GM23338 (cell line): Measurements from ENCODE around the gene ERAP2.

Experiments
- EZH2 ChIP-seq: fragments of 200-600 bp; sonication (generic); IDR thresholded peaks from one replicate; pipeline ENCODE4 v1.8.0; 2017; ENCODE audit warnings: antibody characterized with exemption, mild to moderate bottlenecking, low read depth; ENCODE audit not compliant: unreplicated experiment
- EZH2phosphoT487 ChIP-seq: fragments of 200-600 bp; sonication (generic); IDR thresholded peaks from one replicate; pipeline ENCODE4 v1.8.1; 2018; ENCODE audit warnings: antibody characterized with exemption; ENCODE audit not compliant: unreplicated experiment
- JUNB ChIP-seq: IDR thresholded peaks from one replicate; pipeline ENCODE4 v1.6.1; 2016; ENCODE audit warnings: antibody characterized with exemption; ENCODE audit not compliant: unreplicated experiment
- POLR2AphosphoS5 ChIP-seq: IDR thresholded peaks from 2 replicates; pipeline ENCODE4 v1.6.1; 2016; ENCODE audit warnings: antibody characterized with exemption, low read depth
- STAT1 ChIP-seq: IDR thresholded peaks from one replicate; pipeline ENCODE4 v1.6.1; 2016; ENCODE audit warnings: antibody characterized with exemption; ENCODE audit not compliant: unreplicated experiment
- TF ChIP-seq, protein P1 (sequence below), 2 experiments: fragments of 200-600 bp in 1 of 2; sonication (generic) in 1 of 2; conservative IDR thresholded peaks; 2 replicates each; pipeline versions ENCODE4 v1.5.1 to v1.6.1; 2016 to 2017; ENCODE audit warnings: antibody characterized with exemption in 2 of 2, low read depth in 2 of 2, mild to moderate bottlenecking in 2 of 2, moderate library complexity in 1 of 2

DNA sequence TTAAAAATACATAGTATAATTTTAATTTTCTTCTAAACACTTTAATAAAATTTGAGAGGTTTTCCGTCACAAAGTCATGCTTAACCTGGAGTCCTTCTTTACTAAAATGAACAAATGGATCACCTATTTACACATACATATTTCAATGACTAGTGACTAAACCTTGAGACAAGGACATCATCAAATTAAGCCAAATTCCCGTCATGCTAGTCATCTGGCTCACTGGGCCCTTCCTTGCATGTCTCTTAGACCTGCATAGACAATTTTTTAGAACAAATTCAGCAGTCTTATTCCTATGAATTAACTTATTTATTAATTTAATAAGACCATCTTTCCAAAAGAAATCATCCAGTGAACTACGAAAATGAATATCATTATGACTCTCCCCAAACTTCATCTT, 26.6 kb downstream of the ERAP2 start:
- TF ChIP-seq, protein P1, sequence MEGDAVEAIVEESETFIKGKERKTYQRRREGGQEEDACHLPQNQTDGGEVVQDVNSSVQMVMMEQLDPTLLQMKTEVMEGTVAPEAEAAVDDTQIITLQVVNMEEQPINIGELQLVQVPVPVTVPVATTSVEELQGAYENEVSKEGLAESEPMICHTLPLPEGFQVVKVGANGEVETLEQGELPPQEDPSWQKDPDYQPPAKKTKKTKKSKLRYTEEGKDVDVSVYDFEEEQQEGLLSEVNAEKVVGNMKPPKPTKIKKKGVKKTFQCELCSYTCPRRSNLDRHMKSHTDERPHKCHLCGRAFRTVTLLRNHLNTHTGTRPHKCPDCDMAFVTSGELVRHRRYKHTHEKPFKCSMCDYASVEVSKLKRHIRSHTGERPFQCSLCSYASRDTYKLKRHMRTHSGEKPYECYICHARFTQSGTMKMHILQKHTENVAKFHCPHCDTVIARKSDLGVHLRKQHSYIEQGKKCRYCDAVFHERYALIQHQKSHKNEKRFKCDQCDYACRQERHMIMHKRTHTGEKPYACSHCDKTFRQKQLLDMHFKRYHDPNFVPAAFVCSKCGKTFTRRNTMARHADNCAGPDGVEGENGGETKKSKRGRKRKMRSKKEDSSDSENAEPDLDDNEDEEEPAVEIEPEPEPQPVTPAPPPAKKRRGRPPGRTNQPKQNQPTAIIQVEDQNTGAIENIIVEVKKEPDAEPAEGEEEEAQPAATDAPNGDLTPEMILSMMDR (conservative IDR thresholded peaks at IDR 0.05; ENCODE audit: low read depth in 2 of 2) = no peak
- TF ChIP-seq EZH2 (no peak), JUNB (no peak), POLR2AphosphoS5 (no peak), EZH2phosphoT487 (no peak), STAT1 (no peak)
